ENCODE measurements around the gene ZRSR2. TPM values are rescaled to one million over a fixed set of nuclear protein-coding genes. Genes with fewer than 3 reads are reported as not detected.
"Not testable (repeated sequence)": the region's sequence is repeated elsewhere in the genome, so short reads cannot be mapped to it uniquely, and the experiment has no call there.

ZRSR2 gene
- polyA plus RNA-seq (ENCODE audit: low read depth in 6 of 6), result 10 to 100 TPM; 15.8 to 39.2 (median 21.7) TPM

- H3K36me3 Mint-ChIP-seq, result peaks cover 0 to 6% of the 10 kb centered on the region in 2 donors
- H3K9me3 Mint-ChIP-seq, result no peaks in the 10 kb centered on the region
- H3K27ac Mint-ChIP-seq, result no peak within 1 kb of the TSS
- DNase-seq, result peak; percentile 92
- peaks cover 7 to 20% (median 18%) of the 10 kb centered on the region in 3 donors for H3K4me1 Mint-ChIP-seq
- no peak within 1 kb of the TSS for H3K4me3 Mint-ChIP-seq
- ATAC-seq (ENCODE audit: low read depth in 2 of 2), result peak; percentile 88 to 89
- no peaks in the 10 kb centered on the region for H3K27me3 Mint-ChIP-seq
Measured at GRCh38 chrX:15789979-15790768, at the start of gene ZRSR2. Gene ZRSR2, plus strand, starts transcription at chrX:15790484. Its CDS starts 12 bp downstream, at chrX:15790496.

DNA sequence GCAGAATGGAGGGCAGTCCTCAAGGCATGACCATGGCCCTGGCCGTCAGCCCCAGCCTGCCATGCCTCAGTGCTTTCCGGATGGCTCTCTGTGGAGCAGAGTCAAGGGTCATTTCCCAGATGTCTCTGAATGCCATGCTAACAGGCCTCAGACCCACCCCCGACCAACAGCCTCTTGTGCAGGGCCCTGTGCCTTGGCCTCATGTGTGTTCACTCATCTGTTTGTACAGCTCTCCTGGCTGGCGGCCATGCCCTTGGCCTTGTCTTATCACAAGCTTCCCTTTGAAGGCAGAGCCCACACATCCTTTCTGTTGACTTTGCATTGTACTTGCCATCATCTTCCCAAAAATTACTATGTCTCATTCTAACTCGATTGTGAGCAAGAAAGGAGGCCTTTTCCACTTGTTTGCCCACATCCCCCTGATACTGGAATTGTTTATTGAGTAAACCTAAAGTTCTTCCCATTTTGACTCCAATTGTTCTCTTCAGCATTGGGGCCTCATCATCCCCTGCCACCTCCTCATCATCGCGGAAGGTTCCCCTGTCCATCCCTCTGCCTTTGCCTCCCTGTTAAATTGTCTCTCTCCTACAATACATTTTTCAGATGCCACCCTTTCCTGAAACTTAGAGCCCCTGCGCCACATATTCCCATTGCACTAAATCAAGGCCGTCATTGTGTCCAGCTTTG is 46.0 kb upstream of the ZRSR2 start:
- DNase-seq (no peak), ATAC-seq (ENCODE audit: low read depth in 2 of 2) (no peak)
- Mint-ChIP-seq H3K36me3 (peaks cover 30 to 32% of the 10 kb centered on the region in 2 donors), H3K27me3 (no peaks in the 10 kb centered on the region), H3K27ac (peak overlapping the region in 2 of 6 donors; percentile 26 to 84), H3K4me3 (no peak overlapping the region), H3K9me3 (no peaks in the 10 kb centered on the region), H3K4me1 (peaks cover 36 to 39% (median 36%) of the 10 kb centered on the region in 3 donors)

DNA sequence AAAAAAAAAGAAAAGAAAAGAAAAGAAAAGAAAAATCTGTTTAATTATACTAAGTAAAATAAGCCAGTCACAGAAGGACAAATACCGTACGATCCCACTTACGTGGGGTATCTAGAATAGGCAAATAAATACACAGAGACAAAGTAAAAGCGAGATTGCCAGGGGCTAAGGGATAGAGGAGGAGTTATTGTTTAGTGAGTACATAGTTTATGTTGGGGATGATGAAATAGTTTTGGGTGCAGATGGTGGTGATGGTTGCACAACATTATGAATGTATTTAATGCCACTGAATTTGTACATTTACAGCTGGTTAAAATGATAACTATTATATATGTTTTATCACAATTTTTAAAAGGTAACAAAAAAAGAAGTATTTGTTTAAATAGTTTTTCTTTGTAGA is 45.1 kb upstream of the ZRSR2 start:
- peaks cover 38 to 47% (median 42%) of the 10 kb centered on the region in 3 donors for H3K4me1 Mint-ChIP-seq
- H3K4me3 Mint-ChIP-seq, result no peak overlapping the region
- no peaks in the 10 kb centered on the region for H3K9me3 Mint-ChIP-seq
- ATAC-seq (ENCODE audit: low read depth in 2 of 2) (no peak), DNase-seq (no peak)
- peaks cover 32% of the 10 kb centered on the region in 2 donors for H3K36me3 Mint-ChIP-seq
- no peaks in the 10 kb centered on the region for H3K27me3 Mint-ChIP-seq
- no peak overlapping the region for H3K27ac Mint-ChIP-seq

- DNase-seq; ATAC-seq (ENCODE audit: low read depth in 2 of 2); H3K4me3 Mint-ChIP-seq; H3K27me3 Mint-ChIP-seq; H3K9me3 Mint-ChIP-seq: not testable (repeated sequence)
- peaks cover 49 to 56% (median 50%) of the 10 kb centered on the region in 3 donors for H3K4me1 Mint-ChIP-seq
- H3K27ac Mint-ChIP-seq, result peak overlapping the region in 2 of 6 donors; percentile 74 to 84
- H3K36me3 Mint-ChIP-seq, result peaks cover 29 to 31% of the 10 kb centered on the region in 2 donors
Measured at GRCh38 chrX:15746651-15747050, 43.6 kb upstream of the ZRSR2 start.

DNA sequence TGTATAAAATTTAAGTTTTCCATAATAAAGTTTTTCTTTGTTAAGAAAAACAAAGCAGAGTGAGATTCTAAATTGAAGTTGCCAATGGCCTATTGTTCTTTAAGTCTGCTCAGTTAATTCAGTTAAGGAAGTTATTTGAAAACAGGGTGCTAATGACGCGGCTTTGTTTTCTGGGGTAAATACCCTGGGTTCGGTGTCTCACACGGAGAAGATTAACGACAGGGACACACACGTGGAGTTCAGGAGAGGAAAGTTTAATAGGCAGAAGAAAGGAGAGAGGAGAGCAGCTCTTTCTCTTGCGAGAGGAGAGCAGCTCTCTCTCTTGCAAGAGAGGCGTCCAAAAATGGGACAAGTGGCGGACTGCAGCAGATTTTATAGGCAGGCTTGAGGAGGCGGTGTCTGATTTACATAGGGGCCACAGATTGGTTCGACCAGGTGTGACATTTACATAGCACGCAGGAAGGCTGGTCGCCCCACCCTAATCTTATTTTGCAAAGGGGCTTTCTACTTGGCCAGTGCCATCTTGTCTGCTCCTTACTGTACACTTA is 42.6 kb upstream of the ZRSR2 start:
- Mint-ChIP-seq H3K27ac (peak overlapping the region in 4 of 6 donors; percentile 17 to 98 (median 37)), H3K9me3 (no peaks in the 10 kb centered on the region), H3K36me3 (peaks cover 22 to 24% of the 10 kb centered on the region in 2 donors), H3K4me1 (peaks cover 43 to 53% (median 46%) of the 10 kb centered on the region in 3 donors), H3K27me3 (no peaks in the 10 kb centered on the region), H3K4me3 (no peak overlapping the region)
- DNase-seq (no peak), ATAC-seq (ENCODE audit: low read depth in 2 of 2) (no peak)

DNA sequence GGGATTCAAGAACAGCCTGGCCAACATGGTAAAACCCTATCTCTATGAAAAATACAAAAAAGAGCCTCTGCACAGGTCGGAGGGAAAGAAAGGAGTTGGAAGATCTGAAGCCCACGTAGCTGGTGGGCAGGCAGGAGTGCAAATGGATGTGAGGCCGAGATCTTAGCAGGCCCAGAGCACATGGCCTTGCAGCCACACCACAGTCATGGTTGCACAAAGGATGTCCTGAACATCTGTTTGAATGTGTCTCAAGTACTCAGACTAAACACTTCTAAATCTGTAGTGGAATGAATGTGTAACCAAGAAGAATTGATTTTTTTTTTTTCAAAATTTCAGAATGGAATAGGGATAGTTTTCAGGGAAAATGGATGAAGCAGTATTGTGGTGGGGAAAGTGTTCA is 41.4 kb upstream of the ZRSR2 start:
- Mint-ChIP-seq H3K9me3 (no peaks in the 10 kb centered on the region), H3K36me3 (peaks cover 13 to 22% of the 10 kb centered on the region in 2 donors), H3K27me3 (no peaks in the 10 kb centered on the region), H3K4me3 (peak overlapping the region in 3 of 8 donors; percentile 9 to 84 (median 81)), H3K27ac (peak overlapping the region; percentile 19 to 98 (median 80)), H3K4me1 (peaks cover 34 to 50% (median 48%) of the 10 kb centered on the region in 3 donors)
- no peak for ATAC-seq (ENCODE audit: low read depth in 2 of 2)
- DNase-seq, result no peak

DNA sequence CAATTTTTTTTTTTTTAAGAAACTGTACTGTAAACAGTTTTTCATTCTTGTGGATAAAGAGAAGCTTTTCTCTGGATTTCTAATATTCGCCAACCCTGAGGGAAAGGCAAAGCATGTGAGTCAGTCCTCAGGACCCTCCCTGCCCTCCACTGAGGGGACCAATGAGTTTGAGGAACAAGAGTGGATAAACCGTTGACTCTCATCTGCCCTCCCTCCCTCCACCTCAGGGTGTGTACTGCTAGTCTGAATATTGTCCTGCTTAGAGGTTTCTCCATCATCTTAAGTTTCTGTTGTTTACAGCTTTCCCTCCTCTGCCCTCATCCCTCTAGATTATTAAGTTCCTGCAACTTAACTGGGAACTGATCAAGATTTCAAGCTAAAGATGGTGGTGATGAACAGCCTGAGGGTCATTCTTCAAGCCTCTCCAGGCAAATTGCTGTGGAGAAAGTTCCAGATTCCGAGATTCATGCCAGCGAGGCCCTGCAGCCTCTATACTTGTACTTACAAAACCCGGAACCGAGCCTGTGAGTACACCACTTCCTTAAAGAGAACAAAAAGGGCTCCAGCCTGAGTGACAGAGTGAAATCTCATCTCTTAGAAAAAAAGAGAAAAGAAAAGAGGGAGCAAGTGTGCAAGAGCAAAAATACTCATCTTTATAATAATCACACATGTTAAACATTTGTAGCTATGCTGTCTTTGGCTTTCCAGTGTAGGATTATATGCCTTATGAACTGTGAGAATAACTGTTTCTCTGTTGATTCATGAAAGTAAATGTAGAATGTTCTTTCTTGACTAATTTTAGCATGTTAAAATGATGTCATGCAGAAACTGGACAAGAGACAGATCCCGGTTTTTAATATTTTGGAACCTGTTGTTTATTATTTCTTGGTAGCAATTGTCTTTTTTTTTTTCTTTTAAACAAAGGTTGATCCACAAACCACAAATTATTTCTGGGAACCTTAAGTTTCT is 40.4 kb upstream of the ZRSR2 start:
- Mint-ChIP-seq H3K36me3 (peaks cover 13 to 14% of the 10 kb centered on the region in 2 donors), H3K27ac (peak overlapping the region; percentile 94 to 99 (median 98)), H3K9me3 (no peaks in the 10 kb centered on the region), H3K27me3 (no peaks in the 10 kb centered on the region), H3K4me3 (peak overlapping the region; percentile 75 to 91 (median 83)), H3K4me1 (peaks cover 38 to 48% (median 45%) of the 10 kb centered on the region in 3 donors)
- DNase-seq, result peak; percentile 48
- ATAC-seq (ENCODE audit: low read depth in 2 of 2), result peak; percentile 53 to 57

DNA sequence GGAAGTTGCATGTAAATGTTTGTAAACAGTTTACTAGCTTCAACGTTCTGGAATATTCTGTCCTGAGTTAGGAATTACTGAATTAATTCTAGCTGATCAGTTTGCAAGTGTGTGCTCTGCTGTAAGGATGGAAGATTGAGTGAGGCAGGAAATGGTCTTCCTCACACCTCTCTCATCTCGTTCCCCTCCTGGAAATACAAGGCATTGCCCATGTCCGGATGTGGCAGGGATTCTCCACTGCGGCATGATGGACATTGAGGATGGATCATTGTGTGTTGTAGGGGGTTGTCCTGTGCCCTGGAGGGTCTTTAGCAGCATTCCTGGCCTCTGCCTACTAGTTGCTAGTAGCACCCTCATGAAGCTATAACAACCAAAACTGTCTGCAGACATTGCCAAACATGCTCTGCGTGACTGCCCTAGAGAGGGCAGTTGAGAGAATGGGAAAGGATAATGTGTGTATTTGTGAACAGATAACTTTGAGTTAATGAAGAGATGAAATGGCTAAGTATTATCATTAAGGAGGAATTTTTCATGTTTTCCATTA is 39.6 kb upstream of the ZRSR2 start:
- Mint-ChIP-seq H3K4me3 (peak overlapping the region; percentile 75 to 91 (median 83)), H3K27me3 (no peaks in the 10 kb centered on the region), H3K4me1 (peaks cover 38 to 48% (median 45%) of the 10 kb centered on the region in 3 donors), H3K36me3 (peaks cover 5 to 13% of the 10 kb centered on the region in 2 donors), H3K9me3 (no peaks in the 10 kb centered on the region), H3K27ac (peak overlapping the region; percentile 94 to 99 (median 98))
- ATAC-seq (ENCODE audit: low read depth in 2 of 2), result peak; percentile 15 to 25
- DNase-seq, result peak; percentile 12

DNA sequence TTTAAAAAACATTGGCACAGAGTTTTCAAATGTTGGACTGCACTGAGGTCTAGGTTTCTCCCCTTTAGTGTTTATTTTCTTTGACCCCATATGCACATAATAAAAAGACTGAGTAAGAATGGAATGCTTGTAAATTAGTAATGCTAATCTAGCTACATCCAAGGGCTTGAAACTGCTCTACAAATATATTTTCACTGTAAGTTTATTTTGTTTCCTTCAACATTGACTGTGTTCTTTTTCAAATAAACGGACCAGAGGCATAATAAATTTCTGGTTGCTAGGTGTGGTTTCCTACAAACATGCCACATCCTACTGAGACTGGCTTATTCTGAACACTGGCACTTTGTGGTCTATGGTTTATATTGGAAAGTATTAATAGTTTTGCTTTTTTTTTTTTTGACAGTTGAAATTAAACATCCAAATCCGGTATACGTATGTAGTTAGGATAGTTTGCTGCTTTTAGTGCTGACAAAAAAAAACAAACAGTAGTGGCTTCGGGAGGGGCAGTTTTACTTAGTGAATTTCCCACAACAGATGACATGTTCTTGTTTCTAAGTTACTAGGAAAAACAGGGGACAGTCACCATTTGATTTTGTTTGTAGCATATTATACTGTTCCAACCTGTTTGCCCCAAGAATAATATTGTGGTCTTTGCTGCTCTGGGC is 39.0 kb upstream of the ZRSR2 start:
- Mint-ChIP-seq H3K27me3 (no peaks in the 10 kb centered on the region), H3K27ac (peak overlapping the region; percentile 94 to 99 (median 98)), H3K36me3 (peaks cover 4 to 13% of the 10 kb centered on the region in 2 donors), H3K4me1 (peaks cover 38 to 53% (median 45%) of the 10 kb centered on the region in 3 donors), H3K9me3 (no peaks in the 10 kb centered on the region), H3K4me3 (peak overlapping the region; percentile 75 to 91 (median 83))
- peak; percentile 62 for DNase-seq
- ATAC-seq (ENCODE audit: low read depth in 2 of 2), result peak; percentile 74 to 79

GRCh38 chrX:15755091-15755490 is 35.2 kb upstream of the ZRSR2 start:
- H3K36me3 Mint-ChIP-seq, result no peaks in the 10 kb centered on the region
- H3K27ac Mint-ChIP-seq, result no peak overlapping the region
- H3K4me1 Mint-ChIP-seq, result peaks cover 23 to 32% (median 31%) of the 10 kb centered on the region in 3 donors

DNA sequence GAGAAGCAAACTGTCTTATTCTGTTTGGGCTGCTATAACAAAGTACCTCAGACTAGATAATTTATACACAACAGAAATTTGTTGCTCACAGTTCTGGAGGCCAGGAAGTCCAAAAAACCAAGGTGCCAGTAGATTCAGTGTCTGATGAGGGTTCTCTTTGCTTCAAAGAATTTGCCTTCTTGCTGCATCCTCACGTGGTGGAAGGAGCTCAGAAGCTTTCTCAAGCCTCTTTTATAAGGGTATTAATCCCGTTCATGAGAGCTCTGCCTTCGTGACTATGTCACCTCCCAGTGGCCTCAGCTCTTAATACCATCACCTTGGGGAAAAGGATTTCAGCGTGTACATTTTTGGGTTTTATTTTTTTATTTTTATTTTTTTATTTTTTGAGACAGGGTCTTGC is 32.1 kb upstream of the ZRSR2 start:
- no peak overlapping the region for H3K4me3 Mint-ChIP-seq
- DNase-seq, result no peak
- peak overlapping the region in 3 of 6 donors; percentile 58 to 95 (median 65) for H3K27ac Mint-ChIP-seq
- peaks cover 7 to 19% (median 18%) of the 10 kb centered on the region in 3 donors for H3K4me1 Mint-ChIP-seq
- ATAC-seq (ENCODE audit: low read depth in 2 of 2), result peak in 1 of 2 donors; percentile 25
- H3K36me3 Mint-ChIP-seq, result no peaks in the 10 kb centered on the region
- H3K27me3 Mint-ChIP-seq, result no peaks in the 10 kb centered on the region
- H3K9me3 Mint-ChIP-seq, result no peaks in the 10 kb centered on the region

More at GRCh38 chrX:15755091-15755490, 35.2 kb upstream of the ZRSR2 start:
- Mint-ChIP-seq H3K9me3 (no peaks in the 10 kb centered on the region), H3K27me3 (no peaks in the 10 kb centered on the region), H3K4me3 (no peak overlapping the region)
- ATAC-seq (ENCODE audit: low read depth in 2 of 2) (no peak), DNase-seq (no peak)

DNA sequence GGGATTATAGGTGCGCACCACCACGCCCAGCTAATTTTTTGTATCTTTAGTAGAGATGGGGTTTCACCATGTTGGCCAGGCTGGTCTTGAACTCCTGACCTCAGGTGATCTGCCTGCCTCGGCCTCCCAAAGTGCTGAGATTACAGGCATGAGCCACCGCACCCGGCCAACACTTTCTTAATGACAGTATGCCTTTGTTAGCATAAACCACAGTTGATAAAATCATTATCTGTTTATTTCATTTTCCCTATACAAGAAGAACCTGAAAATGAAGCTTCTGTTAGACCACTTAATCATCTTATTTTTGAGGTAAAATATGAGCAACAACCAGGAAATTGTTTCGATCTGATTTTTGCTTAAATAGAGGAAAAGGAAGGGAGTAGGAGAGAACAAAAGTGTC is 30.4 kb upstream of the ZRSR2 start:
- H3K4me1 Mint-ChIP-seq, result peaks cover 4 to 15% (median 13%) of the 10 kb centered on the region in 3 donors
- H3K4me3 Mint-ChIP-seq, H3K9me3 Mint-ChIP-seq: not testable (repeated sequence)

More for the DNA sequence above, 30.4 kb upstream of the ZRSR2 start:
- ATAC-seq (ENCODE audit: low read depth in 2 of 2); H3K36me3 Mint-ChIP-seq; H3K27me3 Mint-ChIP-seq; DNase-seq: not testable (repeated sequence)
- H3K27ac Mint-ChIP-seq, result peak overlapping the region in 5 of 6 donors; percentile 3 to 84 (median 63)

Data from naive B cell (primary cell).